C4-2B (cell line): Measurements from ENCODE around the gene SYTL3.

Source experiments
- H3K27ac ChIP-seq: fragments of 450-650 bp; 2 replicates; pipeline ENCODE4 v1.5.1; 2017
- ZFX ChIP-seq: fragments of 450-650 bp; IDR thresholded peaks from 2 replicates; pipeline ENCODE4 v1.6.1; 2017
- TF ChIP-seq, protein P1 (sequence below): fragments of 450-650 bp; conservative IDR thresholded peaks from 2 replicates; pipeline ENCODE4 v1.5.1; 2017; ENCODE audit warnings: mild to moderate bottlenecking

Gene SYTL3

DNA sequence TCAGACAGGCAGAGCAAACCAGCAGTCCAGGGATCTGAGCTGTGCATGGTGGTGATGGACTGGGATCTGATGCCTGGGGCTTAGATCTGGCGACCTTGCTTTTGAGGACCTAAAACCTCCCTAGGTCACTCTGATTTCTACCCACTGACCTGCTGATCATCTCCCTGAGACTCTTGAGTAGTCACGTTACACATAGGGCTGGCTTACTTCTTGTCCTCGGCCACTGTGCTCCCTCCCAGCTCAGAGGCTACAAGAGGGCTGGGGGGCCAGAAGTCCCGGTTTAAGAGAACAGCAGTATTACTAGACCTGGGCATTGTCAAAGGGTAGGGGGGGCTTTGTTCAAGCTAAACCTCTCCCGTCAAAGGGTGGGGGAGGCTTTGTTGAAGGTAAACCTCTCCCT is 10.8 kb upstream of the SYTL3 start:
- TF ChIP-seq, protein P1, sequence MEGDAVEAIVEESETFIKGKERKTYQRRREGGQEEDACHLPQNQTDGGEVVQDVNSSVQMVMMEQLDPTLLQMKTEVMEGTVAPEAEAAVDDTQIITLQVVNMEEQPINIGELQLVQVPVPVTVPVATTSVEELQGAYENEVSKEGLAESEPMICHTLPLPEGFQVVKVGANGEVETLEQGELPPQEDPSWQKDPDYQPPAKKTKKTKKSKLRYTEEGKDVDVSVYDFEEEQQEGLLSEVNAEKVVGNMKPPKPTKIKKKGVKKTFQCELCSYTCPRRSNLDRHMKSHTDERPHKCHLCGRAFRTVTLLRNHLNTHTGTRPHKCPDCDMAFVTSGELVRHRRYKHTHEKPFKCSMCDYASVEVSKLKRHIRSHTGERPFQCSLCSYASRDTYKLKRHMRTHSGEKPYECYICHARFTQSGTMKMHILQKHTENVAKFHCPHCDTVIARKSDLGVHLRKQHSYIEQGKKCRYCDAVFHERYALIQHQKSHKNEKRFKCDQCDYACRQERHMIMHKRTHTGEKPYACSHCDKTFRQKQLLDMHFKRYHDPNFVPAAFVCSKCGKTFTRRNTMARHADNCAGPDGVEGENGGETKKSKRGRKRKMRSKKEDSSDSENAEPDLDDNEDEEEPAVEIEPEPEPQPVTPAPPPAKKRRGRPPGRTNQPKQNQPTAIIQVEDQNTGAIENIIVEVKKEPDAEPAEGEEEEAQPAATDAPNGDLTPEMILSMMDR: no peak
- no peak overlapping the region for H3K27ac ChIP-seq

DNA sequence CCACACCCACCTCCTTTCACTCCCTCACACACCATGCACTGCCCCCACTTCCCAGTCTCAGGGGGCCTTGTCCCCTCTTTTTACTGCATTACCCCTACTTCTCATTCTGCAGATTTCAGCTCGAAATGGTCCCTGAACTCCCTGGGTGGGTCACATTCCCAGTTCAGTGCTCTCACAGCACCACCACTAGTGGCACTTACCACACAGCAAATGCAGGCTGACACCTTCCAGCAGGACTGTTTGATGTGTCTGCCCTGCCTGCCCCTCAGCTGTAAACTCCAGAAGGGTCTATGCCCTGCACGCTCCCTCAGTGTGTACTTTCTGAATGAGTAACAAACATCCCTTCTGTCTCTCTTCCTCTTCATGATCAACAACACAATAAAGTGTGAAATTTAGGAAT is 9.3 kb upstream of the SYTL3 start:
- H3K27ac ChIP-seq: no peak overlapping the region
- no peak for TF ChIP-seq ZFX
- TF ChIP-seq, protein P1: no peak

DNA sequence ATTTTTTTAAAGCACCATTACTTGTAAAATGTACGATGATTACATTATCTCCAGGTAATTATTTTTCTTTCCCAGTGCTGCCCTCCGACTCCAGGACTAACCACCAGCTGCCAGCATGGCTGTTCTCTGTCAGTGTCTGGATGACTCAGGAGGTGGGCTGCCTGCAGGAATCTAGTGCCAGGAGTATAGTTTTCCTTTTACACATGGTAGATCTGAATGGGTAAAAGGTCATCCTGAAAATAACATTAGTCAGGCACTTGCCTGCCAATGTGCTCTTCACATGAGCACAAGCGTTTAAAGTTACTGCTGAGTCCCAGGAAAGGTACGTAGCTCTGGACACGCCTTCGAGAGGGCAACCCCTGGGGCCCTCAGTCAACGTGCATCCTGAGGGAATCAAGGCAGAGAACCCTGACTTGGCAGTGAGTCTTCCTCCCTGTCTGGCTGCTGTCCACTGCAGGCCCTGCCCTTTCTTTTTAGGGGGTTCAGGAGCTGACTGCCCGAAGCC is 7.7 kb upstream of the SYTL3 start:
- no peak overlapping the region for H3K27ac ChIP-seq
- TF ChIP-seq, protein P1: no peak
- no peak for TF ChIP-seq ZFX

DNA sequence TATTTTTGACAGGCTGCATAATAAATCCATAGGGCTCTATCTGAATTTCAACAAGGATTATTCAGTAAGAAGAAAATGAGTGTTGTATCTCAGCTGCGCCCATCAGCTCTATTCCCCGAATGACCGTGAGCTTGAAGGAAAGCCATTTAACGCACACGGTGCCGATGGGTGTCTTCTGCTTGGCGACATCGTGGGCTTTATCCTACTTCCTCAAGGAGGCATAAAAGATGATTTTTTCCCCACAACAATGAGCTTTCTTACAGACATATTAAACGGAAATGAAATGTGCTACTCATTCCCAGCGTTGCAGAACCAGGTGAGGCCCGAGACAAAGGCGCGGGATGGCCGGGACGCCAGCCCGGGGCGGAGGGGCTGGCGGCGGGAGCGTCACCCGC is 6.0 kb upstream of the SYTL3 start:
- peak overlapping the region; percentile 91 for H3K27ac ChIP-seq
- TF ChIP-seq ZFX: no peak
- TF ChIP-seq, protein P1: no peak

DNA sequence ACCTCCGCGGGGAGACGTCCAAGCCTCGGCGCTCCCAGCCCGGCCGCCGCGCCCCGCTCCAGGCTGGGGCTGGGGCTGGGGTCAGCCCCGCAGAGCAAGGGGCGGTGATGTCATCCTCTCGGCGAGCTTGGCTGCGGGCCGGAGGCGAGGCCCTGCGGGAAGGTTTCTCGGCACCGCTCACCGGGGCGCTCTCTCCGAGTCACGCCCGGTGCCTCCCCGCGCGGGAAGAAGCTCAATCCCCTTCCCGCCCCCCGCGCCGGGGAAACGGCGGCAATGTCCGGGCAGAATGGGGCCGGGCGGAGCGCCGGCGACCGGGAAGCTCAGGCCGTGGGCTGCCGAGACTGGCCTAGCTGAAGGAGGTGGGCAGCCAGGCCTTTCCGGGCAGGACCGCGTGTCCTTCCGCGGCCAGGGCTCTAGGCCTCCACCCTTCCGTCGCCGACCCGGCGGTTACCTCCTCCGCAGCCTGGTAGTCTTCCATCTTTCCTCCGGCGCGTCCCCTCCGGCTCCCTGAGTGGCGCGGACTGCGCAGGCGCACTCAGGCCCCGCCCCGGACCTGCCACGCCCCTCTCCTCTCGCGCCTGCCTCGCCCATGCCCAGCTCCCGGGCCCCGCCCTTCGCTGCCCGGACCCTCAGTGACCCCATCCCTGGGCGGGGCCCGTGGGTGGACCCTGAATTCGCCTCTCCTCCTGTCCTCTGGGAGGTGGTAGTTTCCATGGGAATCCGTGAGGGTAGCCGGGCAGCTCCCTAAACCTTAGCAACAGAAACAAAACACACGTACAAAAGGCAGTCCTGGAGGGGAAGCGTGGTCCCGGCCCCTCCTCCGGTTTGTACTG is 5.4 kb upstream of the SYTL3 start, which contains the start of gene DYNLT1:
DYNLT1 (minus strand) TSS at position 513 of the 833 bp plus-strand sequence; CDS start at position 478, 35 bp downstream.
- peak within 1 kb of the TSS; percentile 91 for H3K27ac ChIP-seq
- TF ChIP-seq ZFX: peak; percentile 30; the same call in 1 of the 2 replicates
- TF ChIP-seq, protein P1: no peak

DNA sequence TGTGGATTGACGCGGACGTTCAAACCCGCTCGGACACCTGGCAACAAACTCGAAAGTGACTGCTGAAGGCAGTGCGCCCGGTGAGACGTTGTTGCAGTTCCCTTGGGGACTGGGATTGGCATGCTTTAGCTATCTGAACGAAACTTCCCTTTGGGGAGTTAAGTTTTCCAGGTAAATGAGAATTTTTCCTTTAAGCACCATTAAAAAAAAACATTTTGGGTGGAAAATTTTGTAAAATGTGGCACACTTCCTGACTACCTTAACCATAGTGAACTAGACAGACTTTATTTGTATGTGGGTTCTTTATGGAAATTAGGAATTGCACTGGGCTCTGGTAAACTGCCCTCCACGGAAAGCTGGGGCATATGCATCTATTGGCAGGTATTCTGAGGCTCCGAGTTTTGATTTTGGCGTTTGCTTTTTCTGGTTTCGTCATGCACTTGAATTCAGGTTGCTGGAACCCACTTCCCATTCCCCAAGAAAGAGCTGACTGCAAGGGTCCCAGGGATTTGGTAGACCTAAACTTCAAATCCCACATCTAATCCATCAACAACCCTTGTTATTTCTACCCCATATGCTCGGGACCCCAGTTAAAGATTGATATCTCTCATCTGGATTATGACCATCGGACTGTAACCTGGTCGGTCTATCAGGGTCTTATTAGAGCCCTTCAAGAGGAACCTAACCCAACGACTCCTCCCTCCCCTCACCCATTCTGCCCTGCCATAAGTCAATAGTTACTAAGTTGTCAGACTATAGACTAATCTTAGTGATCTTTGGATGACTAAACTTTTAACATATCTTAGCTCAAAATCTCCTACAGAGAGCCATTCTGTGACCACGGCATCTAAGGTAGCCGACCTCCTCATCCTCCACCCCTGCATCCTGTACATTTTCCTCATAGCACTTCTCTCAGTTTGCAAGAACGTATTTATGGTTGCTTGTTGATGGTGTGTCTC is 4.5 kb upstream of the SYTL3 start:
- no peak for TF ChIP-seq ZFX
- TF ChIP-seq, protein P1: no peak
- peak overlapping the region; percentile 91 for H3K27ac ChIP-seq
